K562 (cell line): Measurements from ENCODE around the gene SLC12A3. TPM values are rescaled to one million over a fixed set of nuclear protein-coding genes. Genes with fewer than 3 reads are reported as not detected.
A peak's percentile ranks its signal among the peaks of the same experiment; 100 is the strongest.

Source experiments
- BRCA1 ChIP-seq, 2 experiments: fragments of 450-650 bp in 1 of 2; sonication (generic) in 1 of 2; formaldehyde crosslinking in 1 of 2; IDR thresholded peaks; 2 replicates each; pipeline versions ENCODE4 v1.5.0 to v1.6.1; 2017 to 2020; ENCODE audit warnings: mild to moderate bottlenecking in 1 of 2, missing genetic modification reagents in 1 of 2
- DMBX1 ChIP-seq: fragments of 250-450 bp; sonication (Bioruptor Pico); IDR thresholded peaks from 2 replicates; pipeline ENCODE4 v1.8.0; 2022; ENCODE audit warnings: inconsistent platforms, mild to moderate bottlenecking, moderate library complexity, borderline replicate concordance
- ETS2 ChIP-seq: IDR thresholded peaks from 2 replicates; pipeline ENCODE4 v1.6.1; 2016; ENCODE audit warnings: borderline replicate concordance, missing genetic modification characterization, mild to moderate bottlenecking, moderate library complexity, missing compliant biosample characterization; ENCODE audit not compliant: poor library complexity, severe bottlenecking
- HOMEZ ChIP-seq: fragments of 250-450 bp; sonication (Bioruptor Pico); IDR thresholded peaks from 2 replicates; pipeline ENCODE4 v1.4.0; 2020; ENCODE audit warnings: mild to moderate bottlenecking, moderate library complexity
- ID3 ChIP-seq, 2 experiments: fragments of 250-450 bp in 1 of 2; fragments of 450-650 bp in 1 of 2; sonication (Bioruptor Pico) in 1 of 2; IDR thresholded peaks; 2 replicates each; pipeline versions ENCODE4 v1.6.1 to v1.8.0; 2016 to 2021; ENCODE audit warnings: mild to moderate bottlenecking in 2 of 2, moderate library complexity in 2 of 2, missing compliant biosample characterization in 1 of 2, missing genetic modification characterization in 1 of 2
- KDM4B ChIP-seq, 2 experiments: fragments of 450-650 bp in 1 of 2; sonication (generic) in 1 of 2; IDR thresholded peaks; 2 replicates each; pipeline ENCODE4 v1.6.1; 2016 to 2017; ENCODE audit warnings: borderline replicate concordance in 2 of 2, antibody characterized with exemption in 1 of 2, low read depth in 1 of 2, mild to moderate bottlenecking in 1 of 2
- MBD2 ChIP-seq: sonication (generic); IDR thresholded peaks from 2 replicates; pipeline ENCODE4 v1.6.1; 2016; ENCODE audit warnings: low read depth, borderline replicate concordance
- MGA ChIP-seq: fragments of 450-650 bp; IDR thresholded peaks from 2 replicates; pipeline ENCODE4 v1.6.1; 2016; ENCODE audit warnings: mild to moderate bottlenecking, moderate library complexity
- NFATC3 ChIP-seq: fragments of 450-650 bp; IDR thresholded peaks from 2 replicates; pipeline ENCODE4 v1.6.1; 2017; ENCODE audit warnings: mild to moderate bottlenecking
- SRSF3 ChIP-seq: fragments of 200-400 bp; formaldehyde crosslinking; IDR thresholded peaks from 2 replicates; pipeline ENCODE4 v1.6.1; 2016; ENCODE audit warnings: mild to moderate bottlenecking, low read length, moderate library complexity; ENCODE audit not compliant: insufficient read depth
- ZNF589 ChIP-seq: fragments of 200-800 bp; sonication (Bioruptor generic); IDR thresholded peaks from 2 replicates; pipeline ENCODE4 v1.6.1; 2016; ENCODE audit warnings: low read depth, missing genetic modification characterization, missing compliant biosample characterization
- polyA plus RNA-seq, 8 experiments: library from polyadenylated mRNA; depleted of rRNA in 4 of 8; stranded (reverse) in 5 of 8; unstranded in 3 of 8; fragments of >200 nt; fragmentation: Nextera tagmentation in 2 of 8; fragmentation: Illumina TruSeq in 1 of 8; extraction: Ambion mirVana in 2 of 8; extraction: Trizol in 1 of 8; gene quantifications; 2 replicates each; pipeline versions ENCODE4 v1.2.1 to v1.2.3, GENCODE V29; 2011 to 2014; ENCODE audit warnings: inconsistent platforms in 1 of 8, missing spikeins in 1 of 8
- total RNA-seq, 7 experiments: library from RNA; depleted of rRNA in 6 of 7; stranded (reverse); fragments of >200 nt in 6 of 7; fragmentation: Illumina TruSeq in 2 of 7; extraction: Trizol in 2 of 7; gene quantifications; 2 replicates each; pipeline versions ENCODE4 v1.2.1 to v1.2.3, GENCODE V29; 2011 to 2021; ENCODE audit warnings: low replicate concordance in 1 of 7

The SLC12A3 gene
- total and polyA plus RNA-seq, 9 of the 15 experiments (the other 6 are each of a cell fraction or from before 2014, with no cell fraction given): not detected

- TF ChIP-seq ID3 (CRISPR knock-in tag; IDR thresholded peaks at IDR 0.05) (no peak; the same call in 1 of the 2 replicates), ID3 (tag; IDR thresholded peaks at IDR 0.05) (peak; percentile 78; the same call in 1 of the 2 replicates), MGA (peak; percentile 88), ZNF589 (CRISPR knock-in tag) (0 out of 2 replicates have a peak, but pooled peaks have one; percentile 44), BRCA1 (IDR thresholded peaks at IDR 0.05) (no peak), BRCA1 (CRISPR knock-in tag; IDR thresholded peaks at IDR 0.05) (no peak), DMBX1 (CRISPR knock-in tag) (peak; percentile 52; the same call in 1 of the 2 replicates), NFATC3 (no peak), MBD2 (no peak), ETS2 (tag) (no peak), HOMEZ (CRISPR knock-in tag) (peak; percentile 75; the same call in 1 of the 2 replicates), KDM4B (IDR thresholded peaks at IDR 0.05; ENCODE audit: borderline replicate concordance in 2 of 2, low read depth in 1 of 2) (0 out of 4 replicates have a peak, but pooled peaks of 1 of the 2 experiments have one; percentile 5), SRSF3 (peak; percentile 62; the same call in 1 of the 2 replicates)
These were observed 66.4 kb downstream of the SLC12A3 start (continued) for GRCh38 chr16:56931271-56931891.
